Activated CD4-positive, alpha-beta T cell treated with anti-CD3 and anti-CD28 coated beads, Interleukin-2, amount 10 ng/mL, durations not matched to agents 24 days and 14 days (primary cell): ENCODE measurements around the gene ICAM1. TPM values are rescaled to one million over a fixed set of nuclear protein-coding genes. Genes with fewer than 3 reads are reported as not detected.

Experiments
- total RNA-seq: library from RNA; stranded (reverse); gene quantifications from 2 replicates; pipeline ENCODE4 v1.2.3, GENCODE V29; 2022

Gene ICAM1
- total RNA-seq, 1 donor from 2014 or later, result 82.1 TPM

Other genes starting within 250 kb of the ICAM1 start
- 56.0 and 60.5 TPM in 2 replicates for gene SHFL, start 184.8 kb upstream of the ICAM1 start, total RNA-seq
- gene ANGPTL6, start 168.4 kb upstream of the ICAM1 start, total RNA-seq, result 9.9 and 11.4 TPM in 2 replicates
- gene PPAN, start 164.8 kb upstream of the ICAM1 start, total RNA-seq, result 222 and 232 TPM in 2 replicates
- 61.1 and 62.5 TPM in 2 replicates for gene P2RY11, start 159.4 kb upstream of the ICAM1 start, total RNA-seq
- 335 and 341 TPM in 2 replicates for gene EIF3G, start 151.2 kb upstream of the ICAM1 start, total RNA-seq
- gene DNMT1, start 76.2 kb upstream of the ICAM1 start, total RNA-seq, result 410 and 414 TPM in 2 replicates
- gene S1PR2, start 39.8 kb upstream of the ICAM1 start, total RNA-seq, result 14.3 and 14.7 TPM in 2 replicates
- gene MRPL4, start 18.9 kb upstream of the ICAM1 start, total RNA-seq, result 163 and 174 TPM in 2 replicates
- gene ICAM4, start 15.8 kb downstream of the ICAM1 start, total RNA-seq, result 0.71 and 0.79 TPM in 2 replicates
- 3.0 and 3.8 TPM in 2 replicates for gene ICAM5, start 18.8 kb downstream of the ICAM1 start, total RNA-seq
- gene ZGLP1, start 38.7 kb downstream of the ICAM1 start, total RNA-seq, result 2.0 and 2.8 TPM in 2 replicates
- 23.9 and 24.9 TPM in 2 replicates for gene FDX2, start 44.9 kb downstream of the ICAM1 start, total RNA-seq
- 96.1 and 108 TPM in 2 replicates for gene RAVER1, start 62.4 kb downstream of the ICAM1 start, total RNA-seq
- 104 and 108 TPM in 2 replicates for gene ICAM3, start 68.5 kb downstream of the ICAM1 start, total RNA-seq
- gene TYK2, start 109.5 kb downstream of the ICAM1 start, total RNA-seq, result 244 and 255 TPM in 2 replicates
- 304 and 310 TPM in 2 replicates for gene CDC37, start 132.4 kb downstream of the ICAM1 start, total RNA-seq
- gene PDE4A, start 149.4 kb downstream of the ICAM1 start, total RNA-seq, result 55.3 and 58.0 TPM in 2 replicates
- gene KEAP1, start 232.2 kb downstream of the ICAM1 start, total RNA-seq, result 81.0 and 82.1 TPM in 2 replicates
- not detected in 2 replicates for gene S1PR5, start 246.3 kb downstream of the ICAM1 start, total RNA-seq